GM21423 (cell line): ENCODE data around the gene EP300.

Source experiments
- ATAC-seq: cut with Tn5 transposase; IDR thresholded peaks from one replicate; pipeline ENCODE4 v1.9.1; 2021; ENCODE audit warnings: mild to moderate bottlenecking, moderate library complexity; ENCODE audit not compliant: unreplicated experiment

Gene EP300

DNA sequence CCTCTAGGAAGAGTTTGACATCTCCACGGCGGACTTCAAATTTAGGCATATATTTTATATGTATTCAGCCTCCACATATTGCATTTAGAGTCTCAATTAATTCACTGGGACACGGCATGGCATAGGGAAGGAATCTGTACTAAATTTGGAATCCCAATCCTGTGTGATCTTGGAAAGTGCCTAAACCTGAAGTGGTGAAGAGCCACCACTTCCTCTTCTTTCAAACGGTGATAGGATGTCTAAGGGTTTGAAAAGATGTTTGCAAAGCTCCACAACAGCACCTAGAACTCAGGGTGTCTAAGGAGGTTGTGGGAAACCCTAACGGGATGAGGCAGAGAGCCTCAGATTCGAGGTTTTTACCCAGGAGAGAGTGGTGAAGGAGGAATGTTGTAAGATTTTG is 111.7 kb downstream of the EP300 start:
- no peak for ATAC-seq

DNA sequence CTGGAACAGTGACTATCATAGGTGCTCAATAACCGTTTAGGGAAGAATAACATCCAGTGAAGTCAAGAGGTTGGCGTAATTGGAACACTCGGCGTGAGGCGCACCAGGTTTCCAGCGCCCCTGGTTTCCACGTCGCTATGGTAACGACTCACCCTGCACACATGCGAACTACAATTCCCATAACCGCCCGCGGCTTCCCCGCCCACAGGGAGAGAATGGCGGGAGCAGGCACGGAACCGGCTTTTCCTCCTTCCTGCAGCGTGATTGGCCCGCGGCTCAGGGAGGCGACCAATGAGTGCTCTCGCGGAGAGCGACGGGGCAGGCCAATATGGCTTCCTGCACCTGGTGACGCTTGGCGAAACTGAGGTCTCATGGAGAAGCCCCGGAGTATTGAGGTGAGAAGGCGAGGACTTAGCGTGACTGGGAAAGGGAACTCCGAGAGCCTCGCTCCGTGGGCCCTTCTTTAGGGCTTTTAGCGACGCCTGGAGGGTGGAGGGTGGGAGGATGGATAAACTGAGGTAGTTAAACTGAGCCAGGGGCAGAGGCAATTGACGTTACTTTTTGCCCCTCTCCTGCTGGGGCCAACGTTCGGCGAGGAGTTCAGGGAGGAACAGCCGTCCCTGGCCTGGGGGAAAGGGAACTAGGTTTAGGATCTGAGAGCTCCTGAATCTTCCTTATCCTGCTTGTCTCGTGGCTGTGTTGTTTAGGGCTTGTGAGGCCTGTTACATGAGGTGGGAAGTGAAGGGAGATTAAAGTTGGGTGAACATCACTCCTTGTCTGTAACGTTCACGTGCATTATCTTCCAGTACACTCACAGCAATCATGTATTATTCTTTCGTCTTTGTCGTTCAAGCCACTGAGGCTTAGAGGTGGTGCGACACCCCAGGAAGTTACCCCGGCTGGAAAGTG is 112.9 kb downstream of the EP300 start, which contains the start of gene L3MBTL2:
Gene L3MBTL2, plus strand, starts transcription at position 321 of the 909 bp plus-strand sequence. Its CDS starts 51 bp downstream, at position 372.
- ATAC-seq = peak; percentile 96

DNA sequence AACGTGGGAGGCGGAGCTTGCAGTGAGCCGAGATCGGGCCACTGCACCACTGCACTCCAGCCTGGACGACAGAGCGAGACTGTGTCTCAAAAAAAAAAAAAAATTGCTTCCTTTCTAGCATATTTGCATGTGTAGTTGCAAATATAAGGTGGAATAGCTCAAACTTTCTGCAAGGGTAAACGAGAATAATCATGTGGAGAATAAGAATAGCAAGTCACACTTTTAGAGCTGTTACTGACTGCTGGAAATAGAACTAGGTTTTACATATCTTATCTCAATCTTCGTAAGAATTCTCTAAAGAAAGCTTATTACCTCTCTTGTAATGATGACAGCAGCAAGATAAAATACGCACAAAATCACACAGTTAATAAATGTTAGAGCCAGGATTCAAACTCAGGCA is 114.3 kb downstream of the EP300 start:
- no peak for ATAC-seq

DNA sequence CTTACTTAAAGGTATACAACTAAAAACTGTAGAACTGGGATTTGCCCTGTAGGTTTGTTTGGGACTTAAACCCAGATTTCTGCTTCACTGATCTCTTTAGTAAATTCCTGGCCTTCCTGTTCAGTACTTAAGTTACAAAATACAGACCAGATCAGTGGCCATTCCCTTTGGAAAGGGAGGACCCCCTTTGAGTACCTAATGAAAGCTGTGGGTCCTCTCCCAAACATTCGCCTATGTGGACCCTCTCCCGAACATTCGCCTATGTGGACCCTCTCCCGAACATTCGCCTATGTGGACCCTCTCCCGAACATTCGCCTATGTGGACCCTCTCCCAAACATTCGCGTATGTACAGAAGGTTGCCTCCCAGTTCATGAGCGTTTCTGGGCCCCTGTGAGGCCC is 123.0 kb downstream of the EP300 start:
- no peak for ATAC-seq

DNA sequence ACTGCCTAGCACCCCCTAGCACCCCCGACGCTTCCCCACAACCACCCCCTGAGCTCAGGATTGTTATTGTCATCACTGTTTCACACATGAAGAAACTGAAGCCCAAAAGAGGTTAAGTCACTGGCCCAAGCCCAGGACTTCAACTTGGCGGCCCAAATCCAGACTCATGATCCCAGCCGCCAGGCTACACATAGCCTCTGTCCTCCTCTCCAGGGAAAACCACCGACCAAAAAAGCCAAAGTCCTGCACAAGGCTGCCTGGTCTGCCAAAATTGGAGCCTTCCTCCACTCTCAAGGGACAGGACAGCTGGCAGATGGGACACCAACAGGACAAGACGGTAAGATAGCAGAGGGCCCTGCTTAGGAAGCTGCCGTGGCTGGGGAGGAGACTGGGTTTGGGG is 123.5 kb downstream of the EP300 start:
- no peak for ATAC-seq

DNA sequence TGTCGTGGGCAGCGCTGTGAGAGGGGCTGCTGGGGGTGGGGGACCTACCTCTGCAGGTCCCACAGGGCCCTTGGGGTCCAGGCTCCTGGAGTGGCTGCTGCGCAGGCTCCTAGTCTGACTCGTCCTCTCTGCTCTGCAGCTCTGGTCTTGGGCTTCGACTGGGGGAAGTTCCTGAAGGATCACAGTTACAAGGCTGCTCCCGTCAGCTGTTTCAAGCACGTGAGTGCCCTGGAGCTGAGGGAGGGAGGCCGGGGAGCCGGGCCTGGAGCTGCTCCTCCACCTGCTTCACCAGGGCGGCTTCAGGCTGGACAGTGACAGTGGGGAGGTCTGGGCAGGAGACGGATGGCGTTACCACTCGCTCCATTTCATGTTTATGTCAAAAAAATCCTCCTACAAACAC is 124.6 kb downstream of the EP300 start:
- no peak for ATAC-seq

DNA sequence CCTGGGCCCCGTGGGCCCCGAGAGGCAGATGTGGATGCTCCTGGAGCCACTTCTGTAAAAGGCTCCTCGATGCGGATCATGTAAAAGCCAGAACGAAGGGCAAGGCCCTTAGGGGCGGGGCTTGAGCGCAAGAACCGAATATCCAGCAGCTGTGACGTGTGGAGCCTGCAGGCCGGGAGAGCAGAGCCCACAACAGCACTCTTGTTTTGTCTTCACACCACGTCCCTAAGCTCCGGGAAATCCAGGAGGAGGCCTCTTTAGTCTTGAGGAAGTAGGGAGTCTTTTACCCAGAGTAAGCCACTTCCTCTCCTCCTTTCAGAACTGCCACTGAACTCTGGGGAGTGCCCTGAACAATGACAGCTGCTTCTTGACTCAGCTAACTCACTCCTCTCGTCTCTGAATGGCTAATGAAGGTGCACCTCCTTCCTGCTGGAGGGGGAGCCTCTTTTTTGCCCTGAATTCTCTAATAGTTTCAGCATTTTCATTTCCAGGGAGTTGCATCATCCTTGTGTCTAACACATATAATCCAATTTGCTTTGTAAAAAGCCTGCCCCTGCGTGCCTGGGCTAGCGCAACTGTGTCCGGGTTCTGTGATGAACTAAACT is 125.3 kb downstream of the EP300 start:
- no peak for ATAC-seq

DNA sequence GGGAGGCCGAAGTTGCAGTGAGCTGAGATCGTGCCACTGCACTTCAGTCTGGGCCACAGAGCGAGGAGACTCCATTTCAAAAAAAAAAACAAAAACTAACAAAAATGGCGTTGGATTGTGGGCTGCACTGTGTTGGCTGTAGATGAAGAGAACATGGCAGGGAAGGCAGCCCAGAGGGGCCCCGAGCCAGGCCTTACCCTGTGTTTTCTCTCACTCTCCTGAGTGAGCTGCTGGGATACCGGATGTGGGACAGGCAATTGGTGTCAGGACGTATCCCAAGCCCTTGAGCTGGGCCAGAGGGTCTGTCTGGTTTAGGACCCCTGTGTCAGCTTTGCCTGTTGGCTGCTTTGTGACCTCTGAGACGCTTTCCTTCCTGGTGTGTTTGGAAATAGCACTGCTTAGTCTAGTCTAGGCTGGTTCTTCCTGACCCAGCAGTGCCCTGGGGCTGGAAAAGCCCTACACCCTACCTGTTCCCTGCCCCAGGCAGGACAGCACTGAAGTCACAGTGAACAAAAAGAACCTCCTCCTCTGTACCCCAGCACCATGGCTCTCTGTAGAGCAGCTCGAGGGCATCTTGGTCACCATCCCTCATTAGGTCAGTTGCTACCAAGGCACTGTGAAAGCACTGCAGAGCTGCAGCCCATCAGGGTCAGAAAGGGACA is 130.6 kb downstream of the EP300 start:
- ATAC-seq = no peak

DNA sequence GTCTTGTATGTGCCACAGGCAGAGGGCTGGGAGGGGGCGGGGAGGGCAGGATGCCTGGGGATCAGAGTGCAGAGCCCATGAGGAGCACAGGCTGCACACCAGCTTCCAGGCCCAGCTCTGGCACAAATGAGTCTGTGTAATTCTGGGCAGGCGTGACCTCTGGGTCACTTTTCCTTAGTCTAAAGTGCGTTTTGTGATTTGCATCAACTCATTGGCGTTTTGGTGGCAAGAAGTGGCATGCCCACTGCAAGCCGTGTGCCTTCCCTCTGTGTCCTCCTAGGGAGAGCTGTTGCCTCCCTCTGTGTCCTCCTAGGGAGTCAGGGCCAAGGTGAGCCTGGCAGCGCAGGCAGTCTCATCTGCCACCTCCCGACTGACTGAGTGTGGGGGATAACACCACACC is 131.1 kb downstream of the EP300 start:
- no peak for ATAC-seq

DNA sequence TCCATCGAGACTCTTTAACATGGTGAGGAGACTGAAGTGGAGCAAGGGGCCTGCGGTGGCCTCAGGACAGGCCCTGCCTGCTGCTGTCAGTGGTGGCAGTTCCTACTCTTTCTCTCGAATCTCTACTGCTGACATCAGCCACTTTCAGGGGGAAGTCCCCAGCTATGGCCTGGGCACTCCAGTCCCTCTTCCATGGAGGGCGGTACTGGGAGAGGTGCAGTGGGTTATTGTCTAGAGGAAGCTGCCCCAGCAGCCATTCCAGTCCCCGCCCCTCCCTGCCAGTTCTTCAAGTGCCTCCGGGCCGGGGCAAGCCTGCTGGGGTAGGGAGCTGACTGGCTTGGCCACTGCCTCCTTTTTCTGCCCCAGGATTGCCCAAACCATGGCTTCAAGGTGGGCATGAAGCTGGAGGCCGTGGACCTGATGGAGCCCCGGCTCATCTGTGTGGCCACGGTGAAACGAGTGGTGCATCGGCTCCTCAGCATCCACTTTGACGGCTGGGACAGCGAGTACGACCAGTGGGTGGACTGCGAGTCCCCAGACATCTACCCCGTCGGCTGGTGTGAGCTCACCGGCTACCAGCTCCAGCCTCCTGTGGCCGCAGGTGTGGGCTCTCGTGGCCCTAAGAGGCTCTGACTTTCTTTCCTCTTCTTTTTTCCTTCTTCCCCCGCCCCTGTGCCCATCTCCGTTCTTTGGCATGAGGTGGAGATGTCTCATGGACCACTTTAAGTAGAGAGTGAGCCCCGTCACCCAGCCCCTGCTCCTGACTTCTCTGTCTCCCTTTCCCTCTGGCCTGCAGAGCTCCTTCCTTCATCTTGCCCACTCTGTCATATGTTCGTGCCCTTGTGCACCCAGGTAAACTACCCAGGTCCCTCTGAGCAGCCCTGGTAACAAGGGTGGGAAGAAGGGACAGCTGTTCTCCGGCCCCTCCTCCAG is 134.6 kb downstream of the EP300 start:
- no peak for ATAC-seq

DNA sequence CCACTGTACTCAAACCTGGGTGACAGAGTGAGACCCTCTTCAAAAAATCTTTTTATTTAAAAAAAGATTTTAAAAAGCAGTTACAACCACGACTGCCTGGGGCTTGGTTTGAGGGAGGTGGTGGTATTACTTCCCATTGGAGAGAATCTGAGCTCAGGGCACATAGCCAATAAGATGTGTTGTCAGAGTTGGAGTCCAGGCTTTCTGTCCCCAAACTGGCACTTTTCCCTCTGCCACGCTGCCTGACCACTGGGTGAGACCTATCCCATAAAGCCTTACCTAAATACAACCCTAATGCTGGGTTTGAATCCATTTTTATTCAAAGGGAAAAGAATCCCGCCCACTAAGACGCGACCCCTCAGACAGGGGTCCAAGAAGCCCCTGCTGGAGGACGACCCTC is 136.8 kb downstream of the EP300 start:
- ATAC-seq = no peak
